B cell (primary cell): ENCODE results near the gene PKIB. TPM values are rescaled to one million over a fixed set of nuclear protein-coding genes. Genes with fewer than 3 reads are reported as not detected.

Source experiments
- ATAC-seq: fragments of 200-7000 bp; cut with Tn5 transposase; one replicate; pipeline ENCODE4 v1.10.0; 2021; ENCODE audit warnings: low read depth, mild to moderate bottlenecking, moderate number of reproducible peaks, moderate library complexity
- CTCF ChIA-PET: fragments of 350-600 bp; sonication (Branson Sonifier 250); formaldehyde crosslinking; loops from one replicate; lab custom pipeline; 2021; ENCODE audit warnings: antibody characterized with exemption, inconsistent platforms; lab: Charles Lee
- POLR2A ChIA-PET: fragments of 350-600 bp; sonication (Branson Sonifier 250); formaldehyde crosslinking; loops from one replicate; lab custom pipeline; 2021; ENCODE audit warnings: antibody characterized with exemption; lab: Charles Lee
- DNase-seq: peaks from one replicate; pipeline ENCODE4 v3.0.0; 2013
- H2AFZ ChIP-seq: 2 replicates; pipeline ENCODE4 v1.6.1; 2012; ENCODE audit warnings: mild to moderate bottlenecking, low read depth, low read length; ENCODE audit not compliant: insufficient read depth, poor library complexity, severe bottlenecking
- H3K27ac ChIP-seq, 2 donors: 1 replicate in 1 of 2; 2 replicates in 1 of 2; pipeline ENCODE4 v1.5.1; 2012 to 2013; ENCODE audit warnings: low read length in 2 of 2, mild to moderate bottlenecking in 2 of 2, moderate library complexity in 1 of 2
- H3K27me3 ChIP-seq, 4 experiments: fragments of 200-600 bp in 1 of 4; sonication (generic) in 1 of 4; replicated peaks in 1 of 4; 1 replicate in 2 of 4; 2 replicates in 2 of 4; pipeline versions ENCODE4 v1.6.1 to v1.7.0; 2013 to 2016; ENCODE audit warnings: low read length in 3 of 4, mild to moderate bottlenecking in 2 of 4, mixed read lengths in 1 of 4, moderate library complexity in 1 of 4; ENCODE audit not compliant: insufficient read depth in 4 of 4, control insufficient read depth in 3 of 4; ENCODE audit errors: control extremely low read depth in 1 of 4
- H3K36me3 ChIP-seq, 2 experiments: replicated peaks in 1 of 2; 1 replicate in 1 of 2; 2 replicates in 1 of 2; pipeline versions ENCODE4 v1.6.1 to v1.7.1; 2013; ENCODE audit warnings: low read length in 1 of 2; ENCODE audit not compliant: insufficient read depth in 2 of 2, control insufficient read depth in 1 of 2; ENCODE audit errors: control extremely low read depth in 1 of 2, extremely low read depth in 1 of 2
- H3K4me1 ChIP-seq, 2 donors: fragments of 200-600 bp in 1 of 2; sonication (generic) in 1 of 2; 1 replicate in 1 of 2; 2 replicates in 1 of 2; pipeline versions ENCODE4 v1.5.1 to v1.6.1; 2013 to 2017; ENCODE audit warnings: low read length in 2 of 2; ENCODE audit not compliant: control insufficient read depth in 2 of 2, insufficient read depth in 2 of 2
- H3K4me2 ChIP-seq: replicated peaks from 2 replicates; pipeline ENCODE3; 2012; ENCODE audit warnings: mild to moderate bottlenecking, low read depth, low read length; ENCODE audit not compliant: poor library complexity, severe bottlenecking
- H3K4me3 ChIP-seq, 5 experiments: fragments of 200-600 bp in 1 of 5; sonication (generic) in 1 of 5; 1 replicate in 3 of 5; 2 replicates in 2 of 5; pipeline versions ENCODE4 v1.5.1 to v1.7.0; 2011 to 2016; ENCODE audit warnings: low read length in 4 of 5, mild to moderate bottlenecking in 4 of 5, low read depth in 2 of 5, control low read depth in 1 of 5, moderate library complexity in 1 of 5; ENCODE audit not compliant: insufficient read depth in 1 of 5; ENCODE audit errors: control extremely low read depth in 1 of 5, extremely low read depth in 1 of 5
- H3K79me2 ChIP-seq: fragments of 200-600 bp; sonication (generic); one replicate; pipeline ENCODE4 v1.6.0; 2016; ENCODE audit warnings: low read length; ENCODE audit not compliant: control insufficient read depth, insufficient read depth
- H3K9ac ChIP-seq: fragments of 200-600 bp; sonication (generic); 2 replicates; pipeline ENCODE4 v1.6.1; 2017; ENCODE audit warnings: mild to moderate bottlenecking, low read length, moderate library complexity
- H3K9me3 ChIP-seq, 3 donors: one replicate each; pipeline versions ENCODE4 v1.6.1 to v1.7.1; 2013; ENCODE audit warnings: low read length in 2 of 3; ENCODE audit not compliant: control insufficient read depth in 2 of 3, insufficient read depth in 1 of 3; ENCODE audit errors: control extremely low read depth in 1 of 3
- H4K20me1 ChIP-seq: 2 replicates; pipeline ENCODE4 v1.6.0; 2012; ENCODE audit warnings: mild to moderate bottlenecking, low read length; ENCODE audit not compliant: insufficient read depth, control insufficient read depth, poor library complexity, severe bottlenecking
- H3K27ac Mint-ChIP-seq: one replicate; pipeline ENCODE4 v1.8.0; 2021; ENCODE audit warnings: mixed read lengths
- H3K27me3 Mint-ChIP-seq: one replicate; pipeline ENCODE4 v1.8.0; 2021; ENCODE audit warnings: mixed read lengths
- H3K4me1 Mint-ChIP-seq: one replicate; pipeline ENCODE4 v1.8.0; 2021; ENCODE audit warnings: mixed read lengths
- H3K4me3 Mint-ChIP-seq: one replicate; pipeline ENCODE4 v1.8.0; 2021; ENCODE audit warnings: mixed read lengths
- H3K9me3 Mint-ChIP-seq: one replicate; pipeline ENCODE4 v1.8.0; 2022; ENCODE audit warnings: mixed read lengths; ENCODE audit not compliant: insufficient read depth
- EZH2 ChIP-seq: IDR thresholded peaks from 2 replicates; pipeline ENCODE4 v1.6.1; 2012; ENCODE audit warnings: borderline replicate concordance, low read depth, mild to moderate bottlenecking, moderate library complexity, low read length; ENCODE audit not compliant: insufficient read depth, poor library complexity, severe bottlenecking
- WGBS: methylation state at CpG from one replicate; pipeline ENCODE4 v1.1.5; 2013; ENCODE audit warnings: missing lambda C conversion rate; ENCODE audit not compliant: insufficient coverage; 5-methylcytosine and 5-hydroxymethylcytosine counted together
- intact Hi-C: fragments of 100-400 bp; cut with micrococcal nuclease; formaldehyde crosslinking; loops from one replicate; pipeline ENCODE4 v1.10.0; 2022
- polyA plus RNA-seq: library from polyadenylated mRNA; depleted of rRNA; stranded (reverse); fragments of >200 nt; gene quantifications from 2 replicates; pipeline ENCODE4 v1.2.3, GENCODE V29; 2012
- total RNA-seq, 2 donors: library from RNA; stranded (reverse); fragments of 120-200 nt in 1 of 2; gene quantifications; 1 replicate in 1 of 2; 2 replicates in 1 of 2; pipeline versions ENCODE4 v1.2.3 to v1.2.4, GENCODE V29; 2013 to 2022
- TF ChIP-seq, protein P1 (sequence below): fragments of 200-600 bp; IDR thresholded peaks from one replicate; pipeline ENCODE4 v1.8.0; 2022; ENCODE audit warnings: antibody characterized with exemption, mild to moderate bottlenecking

Gene PKIB
- total and polyA plus RNA-seq, 2 donors (not counting 1 experiment from before 2014, with no cell fraction given) = 0.27 to 1.2 TPM

- Histone ChIP-seq H3K79me2 (no peaks in the 10 kb centered on the region), H3K27me3 (no peaks in the 10 kb centered on the region), H3K4me1 (no peaks in the 10 kb centered on the region), H3K4me2 (no peak overlapping the region), H3K9ac (no peak overlapping the region), H3K36me3 (no peaks in the 10 kb centered on the region), H3K4me3 (no peak overlapping the region), H3K27ac (no peak overlapping the region), H4K20me1 (no peaks in the 10 kb centered on the region), H3K9me3 (peaks cover 0 to 3% (median 2%) of the 10 kb centered on the region in 3 donors), H2AFZ (no peak overlapping the region)
- H3K4me1 Mint-ChIP-seq = no peaks in the 10 kb centered on the region
- no peak overlapping the region for H3K4me3 Mint-ChIP-seq
- no peaks in the 10 kb centered on the region for H3K27me3 Mint-ChIP-seq
- peaks cover 11% of the 10 kb centered on the region for H3K9me3 Mint-ChIP-seq
- intact Hi-C loops = no loop called here
- no CpG with 5 or more reads among the region's 2 CpGs for WGBS
- DNase-seq = no peak
- CTCF ChIA-PET = no interaction called here
- POLR2A ChIA-PET = no interaction called here
- ATAC-seq = no peak
- no peak for TF ChIP-seq EZH2
- TF ChIP-seq, protein P1, sequence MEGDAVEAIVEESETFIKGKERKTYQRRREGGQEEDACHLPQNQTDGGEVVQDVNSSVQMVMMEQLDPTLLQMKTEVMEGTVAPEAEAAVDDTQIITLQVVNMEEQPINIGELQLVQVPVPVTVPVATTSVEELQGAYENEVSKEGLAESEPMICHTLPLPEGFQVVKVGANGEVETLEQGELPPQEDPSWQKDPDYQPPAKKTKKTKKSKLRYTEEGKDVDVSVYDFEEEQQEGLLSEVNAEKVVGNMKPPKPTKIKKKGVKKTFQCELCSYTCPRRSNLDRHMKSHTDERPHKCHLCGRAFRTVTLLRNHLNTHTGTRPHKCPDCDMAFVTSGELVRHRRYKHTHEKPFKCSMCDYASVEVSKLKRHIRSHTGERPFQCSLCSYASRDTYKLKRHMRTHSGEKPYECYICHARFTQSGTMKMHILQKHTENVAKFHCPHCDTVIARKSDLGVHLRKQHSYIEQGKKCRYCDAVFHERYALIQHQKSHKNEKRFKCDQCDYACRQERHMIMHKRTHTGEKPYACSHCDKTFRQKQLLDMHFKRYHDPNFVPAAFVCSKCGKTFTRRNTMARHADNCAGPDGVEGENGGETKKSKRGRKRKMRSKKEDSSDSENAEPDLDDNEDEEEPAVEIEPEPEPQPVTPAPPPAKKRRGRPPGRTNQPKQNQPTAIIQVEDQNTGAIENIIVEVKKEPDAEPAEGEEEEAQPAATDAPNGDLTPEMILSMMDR = no peak
- H3K27ac Mint-ChIP-seq = no peak overlapping the region
Observed at GRCh38 chr6:122576888-122577287, 33.3 kb upstream of the PKIB start.

DNA sequence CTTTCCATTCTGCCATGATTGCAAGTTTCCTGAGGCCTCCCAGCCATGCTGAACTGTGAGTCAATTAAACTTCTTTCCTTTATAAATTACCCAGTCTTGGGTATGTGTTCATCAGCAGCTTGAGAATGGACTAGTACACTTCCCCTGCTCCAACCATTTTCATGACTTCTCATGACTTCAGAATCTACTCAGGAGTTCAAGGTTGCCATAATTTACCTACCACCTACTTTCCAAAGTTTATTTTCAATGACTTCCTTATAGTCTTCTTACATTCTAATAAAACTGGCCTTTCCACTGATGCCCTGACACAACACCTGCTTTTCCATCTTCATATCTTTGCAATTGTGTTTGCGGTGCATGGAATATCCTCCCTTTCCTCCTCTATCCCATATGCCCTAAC is 31.2 kb upstream of the PKIB start:
- no peak overlapping the region for H3K27ac Mint-ChIP-seq
- Histone ChIP-seq H3K79me2 (no peaks in the 10 kb centered on the region), H3K27me3 (no peaks in the 10 kb centered on the region), H3K9ac (no peak overlapping the region), H3K36me3 (no peaks in the 10 kb centered on the region), H2AFZ (no peak overlapping the region), H4K20me1 (no peaks in the 10 kb centered on the region), H3K9me3 (peaks cover 0 to 3% (median 2%) of the 10 kb centered on the region in 3 donors), H3K4me1 (no peaks in the 10 kb centered on the region), H3K4me3 (no peak overlapping the region), H3K27ac (no peak overlapping the region), H3K4me2 (no peak overlapping the region)
- no peak overlapping the region for H3K4me3 Mint-ChIP-seq
- TF ChIP-seq, protein P1 = no peak
- no peak for TF ChIP-seq EZH2
- intact Hi-C loops = no loop called here
- DNase-seq (no peak), ATAC-seq (no peak)
- ChIA-PET POLR2A (no interaction called here), CTCF (no interaction called here)
- H3K4me1 Mint-ChIP-seq = no peaks in the 10 kb centered on the region
- H3K9me3 Mint-ChIP-seq = peaks cover 8% of the 10 kb centered on the region
- H3K27me3 Mint-ChIP-seq = no peaks in the 10 kb centered on the region
- WGBS = no CpG with 5 or more reads among the region's 1 CpG
